Posterior cingulate gyrus (tissue), 11 donors: Measurements from ENCODE around the gene SLC39A2.
A peak's percentile ranks its signal among the peaks of the same experiment; 100 is the strongest.
"Not testable (repeated sequence)": the region's sequence is repeated elsewhere in the genome, so short reads cannot be mapped to it uniquely, and the experiment has no call there.

Source experiments
- DNase-seq, 10 donors: peaks; one replicate each; pipeline versions ENCODE4 v3.0.0 to v3.0.0-alpha.2; 2020 to 2021; ENCODE audit warnings: mixed read lengths in 3 of 10
- intact Hi-C: fragments of 100-400 bp; cut with DNase I; formaldehyde crosslinking; loops from one replicate; pipeline ENCODE4 v1.15.1; 2023

Gene SLC39A2

GRCh38 chr14:21040941-21041340, 41.8 kb downstream of the SLC39A2 start:
- not testable (repeated sequence) for DNase-seq
- intact Hi-C loops: loop anchor here (1.0 kb wide), 1 partner anchor 27 kb away; no protein-coding TSS in a partner anchor

- peak in 1 of 10 donors; percentile 86 for DNase-seq
- intact Hi-C loops: no loop called here
Observed at GRCh38 chr14:21041676-21042433, 42.8 kb downstream of the SLC39A2 start, which contains the start of gene RNASE7. Gene RNASE7 (plus strand): TSS chr14:21042362. CDS start chr14:21042993, 631 bp downstream.

- DNase-seq: peak in 8 of 10 donors; percentile 29 to 95 (median 64)
- intact Hi-C loops: no loop called here
Observed at GRCh38 chr14:21042918-21043317, 43.8 kb downstream of the SLC39A2 start.

GRCh38 chr14:21043387-21043973, 44.4 kb downstream of the SLC39A2 start:
- DNase-seq: no peak
- intact Hi-C loops: no loop called here

- intact Hi-C loops: no loop called here
- no peak for DNase-seq
Observed at GRCh38 chr14:21043974-21044618, 45.0 kb downstream of the SLC39A2 start.

GRCh38 chr14:21047378-21047781, 48.3 kb downstream of the SLC39A2 start:
- intact Hi-C loops: no loop called here
- no peak for DNase-seq

GRCh38 chr14:21048638-21049037, 49.5 kb downstream of the SLC39A2 start:
- DNase-seq: no peak
- intact Hi-C loops: no loop called here

GRCh38 chr14:21049271-21049673, 50.2 kb downstream of the SLC39A2 start:
- intact Hi-C loops: no loop called here
- no peak for DNase-seq

- intact Hi-C loops: no loop called here
Observed at GRCh38 chr14:21050597-21050996, 51.5 kb downstream of the SLC39A2 start.

More at GRCh38 chr14:21050597-21050996, 51.5 kb downstream of the SLC39A2 start:
- no peak for DNase-seq
